PFSK-1 (cell line): ENCODE measurements around the gene PRSS1.

Source experiments
- POLR2AphosphoS5 ChIP-seq: IDR thresholded peaks from 2 replicates; pipeline ENCODE4 v1.6.1; 2012; ENCODE audit warnings: low read depth, mild to moderate bottlenecking, control low read depth, low read length, moderate library complexity
- SIN3A ChIP-seq: IDR thresholded peaks from 2 replicates; pipeline ENCODE4 v1.6.1; 2012; ENCODE audit warnings: mild to moderate bottlenecking, low read length, moderate library complexity, borderline replicate concordance; ENCODE audit not compliant: insufficient read depth
- TAF1 ChIP-seq: IDR thresholded peaks from 2 replicates; pipeline ENCODE4 v1.6.1; 2012; ENCODE audit warnings: low read length, control low read depth, borderline replicate concordance; ENCODE audit not compliant: insufficient read depth
- TF ChIP-seq, protein P1 (sequence below), 2 experiments: IDR thresholded peaks; 2 replicates each; pipeline versions ENCODE4 v1.6.1 to v1.8.0; 2011 to 2012; ENCODE audit warnings: low read depth in 2 of 2, low read length in 2 of 2, control low read depth in 1 of 2, inconsistent platforms in 1 of 2, mild to moderate bottlenecking in 1 of 2, moderate library complexity in 1 of 2; ENCODE audit not compliant: insufficient read depth in 1 of 2

DNA sequence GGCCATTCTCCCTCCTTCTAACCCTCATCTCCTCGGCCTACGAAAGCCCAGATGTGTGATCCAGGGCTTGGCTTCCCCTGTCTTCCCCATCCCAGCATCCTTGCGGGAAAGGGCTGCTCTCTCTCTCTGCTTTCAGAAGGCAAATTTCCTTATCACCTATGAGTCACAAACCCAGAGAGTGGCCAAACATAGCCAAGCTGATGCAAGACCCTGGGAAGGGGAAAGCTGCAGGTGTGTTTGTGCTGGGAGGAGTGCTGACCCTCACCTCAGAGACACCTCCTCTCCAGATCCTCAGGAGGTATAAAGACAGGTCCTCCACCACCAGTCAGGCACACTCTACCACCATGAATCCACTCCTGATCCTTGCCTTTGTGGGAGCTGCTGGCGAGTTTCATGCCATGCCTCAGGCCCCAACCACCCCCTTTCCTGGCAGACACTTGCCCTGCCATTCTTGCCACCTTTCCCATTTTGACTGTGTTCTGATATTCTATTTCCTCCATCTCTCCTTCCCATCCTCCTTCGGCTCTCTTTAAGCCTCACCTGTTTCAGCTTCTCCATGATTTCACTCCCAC, 10.9 kb downstream of the PRSS1 start:
- TF ChIP-seq SIN3A (no peak), POLR2AphosphoS5 (no peak), TAF1 (no peak)
- TF ChIP-seq, protein P1, sequence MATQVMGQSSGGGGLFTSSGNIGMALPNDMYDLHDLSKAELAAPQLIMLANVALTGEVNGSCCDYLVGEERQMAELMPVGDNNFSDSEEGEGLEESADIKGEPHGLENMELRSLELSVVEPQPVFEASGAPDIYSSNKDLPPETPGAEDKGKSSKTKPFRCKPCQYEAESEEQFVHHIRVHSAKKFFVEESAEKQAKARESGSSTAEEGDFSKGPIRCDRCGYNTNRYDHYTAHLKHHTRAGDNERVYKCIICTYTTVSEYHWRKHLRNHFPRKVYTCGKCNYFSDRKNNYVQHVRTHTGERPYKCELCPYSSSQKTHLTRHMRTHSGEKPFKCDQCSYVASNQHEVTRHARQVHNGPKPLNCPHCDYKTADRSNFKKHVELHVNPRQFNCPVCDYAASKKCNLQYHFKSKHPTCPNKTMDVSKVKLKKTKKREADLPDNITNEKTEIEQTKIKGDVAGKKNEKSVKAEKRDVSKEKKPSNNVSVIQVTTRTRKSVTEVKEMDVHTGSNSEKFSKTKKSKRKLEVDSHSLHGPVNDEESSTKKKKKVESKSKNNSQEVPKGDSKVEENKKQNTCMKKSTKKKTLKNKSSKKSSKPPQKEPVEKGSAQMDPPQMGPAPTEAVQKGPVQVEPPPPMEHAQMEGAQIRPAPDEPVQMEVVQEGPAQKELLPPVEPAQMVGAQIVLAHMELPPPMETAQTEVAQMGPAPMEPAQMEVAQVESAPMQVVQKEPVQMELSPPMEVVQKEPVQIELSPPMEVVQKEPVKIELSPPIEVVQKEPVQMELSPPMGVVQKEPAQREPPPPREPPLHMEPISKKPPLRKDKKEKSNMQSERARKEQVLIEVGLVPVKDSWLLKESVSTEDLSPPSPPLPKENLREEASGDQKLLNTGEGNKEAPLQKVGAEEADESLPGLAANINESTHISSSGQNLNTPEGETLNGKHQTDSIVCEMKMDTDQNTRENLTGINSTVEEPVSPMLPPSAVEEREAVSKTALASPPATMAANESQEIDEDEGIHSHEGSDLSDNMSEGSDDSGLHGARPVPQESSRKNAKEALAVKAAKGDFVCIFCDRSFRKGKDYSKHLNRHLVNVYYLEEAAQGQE (IDR thresholded peaks at IDR 0.05; ENCODE audit: insufficient read depth in 1 of 2, low read depth in 2 of 2, low read length in 2 of 2) = no peak
